T-helper 1 cell treated with Interleukin-12 subunit alpha and Interleukin-12 subunit beta and Interleukin-4 antibody, amounts not matched to agents 30 μg/mL and 1 μg/mL, for 36 hours (primary cell): ENCODE measurements around the gene ARHGEF16.

ENCODE experiments used
- H3K27ac Mint-ChIP-seq: one replicate; pipeline ENCODE4 v1.8.0; 2021; ENCODE audit warnings: mild to moderate bottlenecking, mixed read lengths
- H3K27me3 Mint-ChIP-seq: one replicate; pipeline ENCODE4 v1.8.0; 2021; ENCODE audit warnings: low read depth, mixed read lengths
- H3K36me3 Mint-ChIP-seq: one replicate; pipeline ENCODE4 v1.8.0; 2021; ENCODE audit warnings: low read depth, mixed read lengths
- H3K4me1 Mint-ChIP-seq: one replicate; pipeline ENCODE4 v1.8.0; 2021; ENCODE audit warnings: low read depth, mixed read lengths
- H3K4me3 Mint-ChIP-seq: one replicate; pipeline ENCODE4 v1.8.0; 2021; ENCODE audit warnings: mild to moderate bottlenecking, moderate library complexity, mixed read lengths
- H3K9me3 Mint-ChIP-seq: one replicate; pipeline ENCODE4 v1.8.0; 2021; ENCODE audit warnings: mixed read lengths

The ARHGEF16 gene

GRCh38 chr1:3506943-3507342 lies 52.5 kb downstream of the ARHGEF16 start:
- Mint-ChIP-seq H3K4me3 (no peak overlapping the region), H3K9me3 (no peaks in the 10 kb centered on the region), H3K4me1 (no peaks in the 10 kb centered on the region), H3K27ac (no peak overlapping the region), H3K36me3 (no peaks in the 10 kb centered on the region), H3K27me3 (no peaks in the 10 kb centered on the region)

- no peaks in the 10 kb centered on the region for H3K36me3 Mint-ChIP-seq
- H3K9me3 Mint-ChIP-seq, result no peaks in the 10 kb centered on the region
- H3K27me3 Mint-ChIP-seq, result no peaks in the 10 kb centered on the region
- no peak overlapping the region for H3K27ac Mint-ChIP-seq
- no peak overlapping the region for H3K4me3 Mint-ChIP-seq
- no peaks in the 10 kb centered on the region for H3K4me1 Mint-ChIP-seq
Observed at GRCh38 chr1:3507636-3508275, 53.3 kb downstream of the ARHGEF16 start.

- Mint-ChIP-seq H3K27ac (no peak overlapping the region), H3K4me3 (no peak overlapping the region), H3K4me1 (no peaks in the 10 kb centered on the region), H3K9me3 (no peaks in the 10 kb centered on the region), H3K36me3 (no peaks in the 10 kb centered on the region), H3K27me3 (no peaks in the 10 kb centered on the region)
Observed at GRCh38 chr1:3508757-3509415, 54.4 kb downstream of the ARHGEF16 start.

- no peaks in the 10 kb centered on the region for H3K9me3 Mint-ChIP-seq
- no peaks in the 10 kb centered on the region for H3K4me1 Mint-ChIP-seq
- H3K36me3 Mint-ChIP-seq, result no peaks in the 10 kb centered on the region
- H3K27ac Mint-ChIP-seq, result no peak overlapping the region
- H3K27me3 Mint-ChIP-seq, result no peaks in the 10 kb centered on the region
- no peak overlapping the region for H3K4me3 Mint-ChIP-seq
Observed at GRCh38 chr1:3509721-3510120, 55.3 kb downstream of the ARHGEF16 start.

- no peak overlapping the region for H3K4me3 Mint-ChIP-seq
- no peaks in the 10 kb centered on the region for H3K36me3 Mint-ChIP-seq
- no peaks in the 10 kb centered on the region for H3K4me1 Mint-ChIP-seq
- H3K27ac Mint-ChIP-seq, result no peak overlapping the region
- H3K9me3 Mint-ChIP-seq, result no peaks in the 10 kb centered on the region
- H3K27me3 Mint-ChIP-seq, result no peaks in the 10 kb centered on the region
Observed at GRCh38 chr1:3510136-3510955, 55.9 kb downstream of the ARHGEF16 start.

- Mint-ChIP-seq H3K4me1 (no peaks in the 10 kb centered on the region), H3K27me3 (no peaks in the 10 kb centered on the region), H3K36me3 (no peaks in the 10 kb centered on the region), H3K4me3 (no peak overlapping the region), H3K9me3 (no peaks in the 10 kb centered on the region), H3K27ac (no peak overlapping the region)
Observed at GRCh38 chr1:3510956-3511250, 56.4 kb downstream of the ARHGEF16 start.

GRCh38 chr1:3511306-3511705 lies 56.8 kb downstream of the ARHGEF16 start:
- Mint-ChIP-seq H3K27me3 (no peaks in the 10 kb centered on the region), H3K27ac (no peak overlapping the region), H3K4me1 (no peaks in the 10 kb centered on the region), H3K4me3 (no peak overlapping the region), H3K9me3 (no peaks in the 10 kb centered on the region), H3K36me3 (no peaks in the 10 kb centered on the region)

GRCh38 chr1:3511856-3512255 lies 57.4 kb downstream of the ARHGEF16 start:
- no peaks in the 10 kb centered on the region for H3K27me3 Mint-ChIP-seq
- no peaks in the 10 kb centered on the region for H3K36me3 Mint-ChIP-seq
- no peak overlapping the region for H3K4me3 Mint-ChIP-seq
- H3K27ac Mint-ChIP-seq, result no peak overlapping the region
- H3K4me1 Mint-ChIP-seq, result no peaks in the 10 kb centered on the region
- no peaks in the 10 kb centered on the region for H3K9me3 Mint-ChIP-seq

GRCh38 chr1:3514404-3514803 lies 59.9 kb downstream of the ARHGEF16 start:
- Mint-ChIP-seq H3K9me3 (no peaks in the 10 kb centered on the region), H3K27ac (no peak overlapping the region), H3K36me3 (no peaks in the 10 kb centered on the region), H3K4me3 (no peak overlapping the region), H3K4me1 (no peaks in the 10 kb centered on the region), H3K27me3 (no peaks in the 10 kb centered on the region)

GRCh38 chr1:3515272-3515671 lies 60.8 kb downstream of the ARHGEF16 start:
- no peak overlapping the region for H3K27ac Mint-ChIP-seq
- H3K4me3 Mint-ChIP-seq, result no peak overlapping the region
- no peaks in the 10 kb centered on the region for H3K36me3 Mint-ChIP-seq
- H3K27me3 Mint-ChIP-seq, result no peaks in the 10 kb centered on the region
- no peaks in the 10 kb centered on the region for H3K9me3 Mint-ChIP-seq
- H3K4me1 Mint-ChIP-seq, result no peaks in the 10 kb centered on the region

- Mint-ChIP-seq H3K9me3 (no peaks in the 10 kb centered on the region), H3K4me1 (no peaks in the 10 kb centered on the region), H3K27me3 (no peaks in the 10 kb centered on the region), H3K27ac (no peak overlapping the region), H3K4me3 (no peak overlapping the region), H3K36me3 (no peaks in the 10 kb centered on the region)
Observed at GRCh38 chr1:3515774-3516480, 61.5 kb downstream of the ARHGEF16 start.

- H3K4me1 Mint-ChIP-seq, result no peaks in the 10 kb centered on the region
- no peaks in the 10 kb centered on the region for H3K36me3 Mint-ChIP-seq
- no peaks in the 10 kb centered on the region for H3K27me3 Mint-ChIP-seq
- H3K4me3 Mint-ChIP-seq, result no peak overlapping the region
- H3K27ac Mint-ChIP-seq, result no peak overlapping the region
- H3K9me3 Mint-ChIP-seq, result no peaks in the 10 kb centered on the region
Observed at GRCh38 chr1:3516481-3516869, 62.0 kb downstream of the ARHGEF16 start.

- Mint-ChIP-seq H3K27ac (no peak overlapping the region), H3K4me1 (no peaks in the 10 kb centered on the region), H3K27me3 (no peaks in the 10 kb centered on the region), H3K9me3 (no peaks in the 10 kb centered on the region), H3K4me3 (no peak overlapping the region), H3K36me3 (no peaks in the 10 kb centered on the region)
Observed at GRCh38 chr1:3516911-3517675, 62.6 kb downstream of the ARHGEF16 start.

GRCh38 chr1:3518256-3518655 lies 63.8 kb downstream of the ARHGEF16 start:
- no peaks in the 10 kb centered on the region for H3K4me1 Mint-ChIP-seq
- no peak overlapping the region for H3K4me3 Mint-ChIP-seq
- no peaks in the 10 kb centered on the region for H3K36me3 Mint-ChIP-seq
- no peaks in the 10 kb centered on the region for H3K9me3 Mint-ChIP-seq
- H3K27me3 Mint-ChIP-seq, result no peaks in the 10 kb centered on the region
- H3K27ac Mint-ChIP-seq, result no peak overlapping the region
